Uterus (tissue), 2 donors: ENCODE data around the gene ZCCHC3.

ENCODE experiments used
- CTCF ChIP-seq, 4 experiments: fragments of 200-600 bp in 2 of 4; fragments of 450-650 bp in 2 of 4; sonication (generic) in 2 of 4; IDR thresholded peaks; one replicate each; pipeline ENCODE4 v1.5.1; 2016 to 2019; ENCODE audit warnings: antibody characterized with exemption in 4 of 4, mild to moderate bottlenecking in 2 of 4, moderate library complexity in 1 of 4
- POLR2A ChIP-seq, 2 donors: fragments of 450-650 bp; IDR thresholded peaks; one replicate each; pipeline ENCODE4 v1.6.1; 2016; ENCODE audit warnings: antibody characterized with exemption in 2 of 2, mild to moderate bottlenecking in 1 of 2, moderate library complexity in 1 of 2

GRCh38 chr20:270517-270916 is 26.9 kb upstream of the ZCCHC3 start:
- TF ChIP-seq POLR2A (IDR thresholded peaks at IDR 0.05) (no peak), CTCF (IDR thresholded peaks at IDR 0.05) (no peak)
